WTC11 (cell line): Measurements from ENCODE around the gene ERCC6.

Source experiments
- ATF6 ChIP-seq: sonication (generic); formaldehyde crosslinking; IDR thresholded peaks from 2 replicates; pipeline ENCODE4 v1.8.1; 2023; ENCODE audit warnings: mild to moderate bottlenecking, missing genetic modification reagents
- CREB1 ChIP-seq: sonication (generic); formaldehyde crosslinking; IDR thresholded peaks from 2 replicates; pipeline ENCODE4 v1.8.0; 2023; ENCODE audit warnings: mild to moderate bottlenecking, missing genetic modification reagents
- CTCF ChIP-seq: fragments of 200-600 bp; IDR thresholded peaks from 2 replicates; pipeline ENCODE4 v1.8.0; 2022; ENCODE audit warnings: antibody characterized with exemption
- JUN ChIP-seq: sonication (generic); formaldehyde crosslinking; IDR thresholded peaks from 2 replicates; pipeline ENCODE4 v1.8.0; 2023; ENCODE audit warnings: mild to moderate bottlenecking, missing genetic modification reagents
- NFE2L1 ChIP-seq: sonication (generic); formaldehyde crosslinking; IDR thresholded peaks from 2 replicates; pipeline ENCODE4 v1.8.1; 2023; ENCODE audit warnings: missing genetic modification reagents
- NFYB ChIP-seq: sonication (generic); formaldehyde crosslinking; conservative IDR thresholded peaks from 2 replicates; pipeline ENCODE4 v1.8.0; 2022; ENCODE audit warnings: low read depth, missing genetic modification reagents
- RORB ChIP-seq: fragments of 250-450 bp; sonication (Bioruptor Pico); IDR thresholded peaks from 2 replicates; pipeline ENCODE4 v1.9.0; 2021; ENCODE audit warnings: mild to moderate bottlenecking
- USF2 ChIP-seq: sonication (generic); formaldehyde crosslinking; IDR thresholded peaks from 2 replicates; pipeline ENCODE4 v1.8.1; 2023; ENCODE audit warnings: mild to moderate bottlenecking, missing genetic modification reagents, moderate library complexity
- ZBTB21 ChIP-seq: sonication (generic); formaldehyde crosslinking; IDR thresholded peaks from 2 replicates; pipeline ENCODE4 v1.8.1; 2023; ENCODE audit warnings: mild to moderate bottlenecking, missing genetic modification reagents, borderline replicate concordance
- ZNF263 ChIP-seq: sonication (generic); formaldehyde crosslinking; IDR thresholded peaks from 2 replicates; pipeline ENCODE4 v1.8.1; 2022; ENCODE audit warnings: low read depth, mild to moderate bottlenecking, moderate library complexity, missing genetic modification reagents
- ZNF317 ChIP-seq: sonication (generic); formaldehyde crosslinking; IDR thresholded peaks from 2 replicates; pipeline ENCODE4 v1.8.1; 2023; ENCODE audit warnings: low read depth, mild to moderate bottlenecking, moderate library complexity, missing genetic modification reagents, borderline replicate concordance
- TF ChIP-seq, protein P1 (sequence below): sonication (generic); formaldehyde crosslinking; IDR thresholded peaks from 2 replicates; pipeline ENCODE4 v1.8.1; 2022; ENCODE audit warnings: low read depth, missing genetic modification reagents, borderline replicate concordance
- TF ChIP-seq, protein P2 (sequence below): sonication (generic); formaldehyde crosslinking; IDR thresholded peaks from 2 replicates; pipeline ENCODE4 v1.8.1; 2022; ENCODE audit warnings: mild to moderate bottlenecking, missing genetic modification reagents, moderate library complexity, borderline replicate concordance
- TF ChIP-seq, protein P3 (sequence below): sonication (generic); formaldehyde crosslinking; IDR thresholded peaks from 2 replicates; pipeline ENCODE4 v1.8.1; 2022; ENCODE audit warnings: mild to moderate bottlenecking, moderate library complexity, missing genetic modification reagents

DNA sequence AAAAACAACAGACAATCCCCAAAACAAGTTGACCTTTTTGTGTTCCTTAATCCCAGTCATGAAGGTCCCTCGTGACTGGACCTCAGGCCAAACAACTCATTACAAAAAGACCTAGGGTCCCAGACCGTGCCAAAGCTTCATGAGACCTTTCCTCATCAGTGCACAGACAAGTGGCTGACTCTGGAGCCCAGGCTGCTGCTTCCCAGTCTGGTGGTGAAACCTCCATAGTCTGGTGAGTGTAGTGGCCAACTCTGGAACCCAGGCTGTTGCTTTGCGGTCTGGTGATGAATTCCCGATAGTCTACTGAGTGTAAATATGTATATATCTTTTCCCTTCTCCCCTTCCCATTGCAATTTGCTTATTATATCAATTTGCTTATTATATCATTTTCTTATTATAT is 49.1 kb upstream of the ERCC6 start:
- TF ChIP-seq CREB1 (CRISPR knock-in tag): no peak
- no peak for TF ChIP-seq NFYB (CRISPR knock-in tag)
- TF ChIP-seq, protein P1, sequence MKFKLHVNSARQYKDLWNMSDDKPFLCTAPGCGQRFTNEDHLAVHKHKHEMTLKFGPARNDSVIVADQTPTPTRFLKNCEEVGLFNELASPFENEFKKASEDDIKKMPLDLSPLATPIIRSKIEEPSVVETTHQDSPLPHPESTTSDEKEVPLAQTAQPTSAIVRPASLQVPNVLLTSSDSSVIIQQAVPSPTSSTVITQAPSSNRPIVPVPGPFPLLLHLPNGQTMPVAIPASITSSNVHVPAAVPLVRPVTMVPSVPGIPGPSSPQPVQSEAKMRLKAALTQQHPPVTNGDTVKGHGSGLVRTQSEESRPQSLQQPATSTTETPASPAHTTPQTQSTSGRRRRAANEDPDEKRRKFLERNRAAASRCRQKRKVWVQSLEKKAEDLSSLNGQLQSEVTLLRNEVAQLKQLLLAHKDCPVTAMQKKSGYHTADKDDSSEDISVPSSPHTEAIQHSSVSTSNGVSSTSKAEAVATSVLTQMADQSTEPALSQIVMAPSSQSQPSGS: no peak
- TF ChIP-seq CTCF: no peak
- TF ChIP-seq JUN: no peak
- TF ChIP-seq USF2 (CRISPR knock-in tag): no peak
- TF ChIP-seq, protein P2, sequence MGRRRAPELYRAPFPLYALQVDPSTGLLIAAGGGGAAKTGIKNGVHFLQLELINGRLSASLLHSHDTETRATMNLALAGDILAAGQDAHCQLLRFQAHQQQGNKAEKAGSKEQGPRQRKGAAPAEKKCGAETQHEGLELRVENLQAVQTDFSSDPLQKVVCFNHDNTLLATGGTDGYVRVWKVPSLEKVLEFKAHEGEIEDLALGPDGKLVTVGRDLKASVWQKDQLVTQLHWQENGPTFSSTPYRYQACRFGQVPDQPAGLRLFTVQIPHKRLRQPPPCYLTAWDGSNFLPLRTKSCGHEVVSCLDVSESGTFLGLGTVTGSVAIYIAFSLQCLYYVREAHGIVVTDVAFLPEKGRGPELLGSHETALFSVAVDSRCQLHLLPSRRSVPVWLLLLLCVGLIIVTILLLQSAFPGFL (CRISPR knock-in tag): no peak
- no peak for TF ChIP-seq ZNF263
- no peak for TF ChIP-seq ZNF317 (CRISPR knock-in tag)
- TF ChIP-seq NFE2L1 (CRISPR knock-in tag): no peak
- no peak for TF ChIP-seq ATF6 (CRISPR knock-in tag)
- TF ChIP-seq, protein P3, sequence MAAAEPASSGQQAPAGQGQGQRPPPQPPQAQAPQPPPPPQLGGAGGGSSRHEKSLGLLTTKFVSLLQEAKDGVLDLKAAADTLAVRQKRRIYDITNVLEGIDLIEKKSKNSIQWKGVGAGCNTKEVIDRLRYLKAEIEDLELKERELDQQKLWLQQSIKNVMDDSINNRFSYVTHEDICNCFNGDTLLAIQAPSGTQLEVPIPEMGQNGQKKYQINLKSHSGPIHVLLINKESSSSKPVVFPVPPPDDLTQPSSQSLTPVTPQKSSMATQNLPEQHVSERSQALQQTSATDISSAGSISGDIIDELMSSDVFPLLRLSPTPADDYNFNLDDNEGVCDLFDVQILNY (CRISPR knock-in tag): no peak
- no peak for TF ChIP-seq ZBTB21
- TF ChIP-seq RORB: no peak
